ENCODE measurements around the gene PTGS2. TPM values are rescaled to one million over a fixed set of nuclear protein-coding genes. Genes with fewer than 3 reads are reported as not detected.
"Not testable (repeated sequence)": the region's sequence is repeated elsewhere in the genome, so short reads cannot be mapped to it uniquely, and the experiment has no call there.

Gene PTGS2
- total and polyA plus RNA-seq, 2 donors = 14.0 to 31.3 TPM

DNA sequence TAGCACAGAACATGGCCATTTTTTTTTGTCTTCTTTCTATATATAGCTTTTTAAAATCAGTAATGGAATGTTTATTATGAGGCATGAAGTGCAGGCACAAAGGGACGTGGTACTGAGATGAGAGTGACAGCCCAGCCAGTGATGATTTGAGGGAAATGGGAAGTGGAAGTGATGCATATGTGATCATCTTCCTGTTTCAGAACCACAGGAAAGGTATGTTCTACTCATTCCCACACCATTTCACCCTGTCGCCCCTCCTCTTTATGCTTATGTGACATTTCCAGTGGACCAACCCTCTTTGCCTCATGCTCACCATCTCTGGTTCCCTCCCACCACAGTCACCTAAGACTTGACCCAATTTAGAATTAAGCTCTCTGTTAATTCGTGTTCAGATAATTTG lies 24.3 kb downstream of the PTGS2 start:
- no peak for DNase-seq (ENCODE audit: extremely low spot score)
- Histone ChIP-seq H3K4me3 (ENCODE audit: low read depth, low read length) (no peak overlapping the region), H3K4me1 (ENCODE audit: insufficient read depth) (no peaks in the 10 kb centered on the region), H3K27ac (ENCODE audit: low read depth) (no peak overlapping the region), H3K36me3 (ENCODE audit: insufficient read depth) (no peaks in the 10 kb centered on the region)
- WGBS = 80% methylated on average over 3 of the region's 3 CpGs

- no peaks in the 10 kb centered on the region for H3K4me1 ChIP-seq (ENCODE audit: insufficient read depth)
- 88% methylated on average over 3 of the region's 3 CpGs for WGBS
These were observed 25.5 kb downstream of the PTGS2 start for GRCh38 chr1:186654741-186655140.

GRCh38 chr1:186653312-186653711 lies 26.9 kb downstream of the PTGS2 start:
- WGBS = 86% methylated on average over 2 of the region's 2 CpGs
- Histone ChIP-seq H3K4me3 (ENCODE audit: low read depth, low read length) (no peak overlapping the region), H3K4me1 (ENCODE audit: insufficient read depth) (no peaks in the 10 kb centered on the region), H3K36me3 (ENCODE audit: insufficient read depth) (no peaks in the 10 kb centered on the region), H3K27ac (ENCODE audit: low read depth) (no peak overlapping the region)
- DNase-seq (ENCODE audit: extremely low spot score) = no peak

More at GRCh38 chr1:186654741-186655140, 25.5 kb downstream of the PTGS2 start:
- no peaks in the 10 kb centered on the region for H3K36me3 ChIP-seq (ENCODE audit: insufficient read depth)
- no peak for DNase-seq (ENCODE audit: extremely low spot score)
- H3K27ac ChIP-seq (ENCODE audit: low read depth) = no peak overlapping the region
- H3K4me3 ChIP-seq (ENCODE audit: low read depth, low read length) = no peak overlapping the region

GRCh38 chr1:186648613-186649012 lies 31.6 kb downstream of the PTGS2 start:
- H3K36me3 ChIP-seq (ENCODE audit: insufficient read depth) = no peaks in the 10 kb centered on the region
- no peak overlapping the region for H3K27ac ChIP-seq (ENCODE audit: low read depth)
- whole genome bisulfite sequencing = 37% methylated on average over 4 of the region's 4 CpGs

DNA sequence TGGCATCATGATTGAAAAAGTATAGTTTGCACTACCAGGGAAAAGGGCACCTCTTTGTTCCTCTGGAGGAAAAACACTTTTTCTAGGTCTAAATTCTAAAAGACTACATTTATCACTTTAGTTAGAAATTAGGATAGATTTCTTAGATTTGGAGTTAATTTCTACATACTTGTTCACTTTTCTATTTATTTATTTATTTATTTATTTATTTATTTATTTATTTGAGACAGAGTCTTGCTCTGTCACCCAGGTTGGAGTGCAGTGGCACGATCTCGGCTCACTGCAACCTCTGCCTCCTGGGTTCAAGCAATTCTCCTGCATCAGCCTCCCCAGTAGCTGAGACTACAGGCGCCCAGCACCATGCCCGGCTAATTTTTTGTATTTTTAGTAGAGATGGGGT lies 32.2 kb downstream of the PTGS2 start:
- 97% methylated on average over 4 of the region's 4 CpGs for WGBS
- not testable (repeated sequence) for H3K4me1 ChIP-seq (ENCODE audit: insufficient read depth); H3K4me3 ChIP-seq (ENCODE audit: low read depth, low read length); H3K36me3 ChIP-seq (ENCODE audit: insufficient read depth); DNase-seq (ENCODE audit: extremely low spot score); H3K27ac ChIP-seq (ENCODE audit: low read depth)

More at GRCh38 chr1:186648613-186649012, 31.6 kb downstream of the PTGS2 start:
- Histone ChIP-seq H3K4me3 (ENCODE audit: low read depth, low read length) (no peak overlapping the region), H3K4me1 (ENCODE audit: insufficient read depth) (no peaks in the 10 kb centered on the region)
- DNase-seq (ENCODE audit: extremely low spot score) = no peak

- WGBS = 86% methylated on average over 2 of the region's 2 CpGs
- no peaks in the 10 kb centered on the region for H3K4me1 ChIP-seq (ENCODE audit: insufficient read depth)
- no peak for DNase-seq (ENCODE audit: extremely low spot score)
- no peaks in the 10 kb centered on the region for H3K36me3 ChIP-seq (ENCODE audit: insufficient read depth)
- no peak overlapping the region for H3K27ac ChIP-seq (ENCODE audit: low read depth)
- no peak overlapping the region for H3K4me3 ChIP-seq (ENCODE audit: low read depth, low read length)
These were observed 36.6 kb downstream of the PTGS2 start for GRCh38 chr1:186643614-186644013.

- 67% methylated on average over 15 of the region's 16 CpGs for WGBS
- H3K27ac ChIP-seq (ENCODE audit: low read depth); H3K4me3 ChIP-seq (ENCODE audit: low read depth, low read length); H3K4me1 ChIP-seq (ENCODE audit: insufficient read depth); H3K36me3 ChIP-seq (ENCODE audit: insufficient read depth); DNase-seq (ENCODE audit: extremely low spot score): not testable (repeated sequence)
These were observed 42.7 kb downstream of the PTGS2 start for GRCh38 chr1:186637567-186637966.

DNA sequence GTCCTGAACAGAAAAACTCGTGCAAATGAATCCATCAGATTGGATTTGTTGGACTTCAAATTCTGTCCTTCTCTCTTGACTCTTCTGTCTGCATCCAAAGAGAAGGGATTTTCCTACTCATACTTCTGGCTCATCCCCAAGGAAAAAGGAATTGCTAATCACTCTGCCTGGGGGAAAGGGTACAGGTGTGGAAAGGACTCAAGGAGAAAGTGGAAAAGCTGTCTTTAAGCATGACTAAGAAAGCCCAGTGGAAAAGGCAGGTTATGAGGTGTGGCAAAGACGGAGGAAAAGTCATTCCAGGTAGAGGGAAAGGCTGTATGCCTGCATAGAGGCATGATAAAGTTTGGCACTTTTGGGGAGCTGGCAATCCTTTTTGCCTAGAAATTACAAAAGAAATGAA lies 43.4 kb downstream of the PTGS2 start:
- 92% methylated on average over 2 of the region's 2 CpGs for WGBS
- H3K36me3 ChIP-seq (ENCODE audit: insufficient read depth) = no peaks in the 10 kb centered on the region

GRCh38 chr1:186634511-186634910 lies 45.7 kb downstream of the PTGS2 start:
- WGBS = 86% methylated on average over 2 of the region's 2 CpGs
- H3K36me3 ChIP-seq (ENCODE audit: insufficient read depth) = no peaks in the 10 kb centered on the region
- H3K27ac ChIP-seq (ENCODE audit: low read depth) = no peak overlapping the region
- H3K4me3 ChIP-seq (ENCODE audit: low read depth, low read length) = no peak overlapping the region
- no peaks in the 10 kb centered on the region for H3K4me1 ChIP-seq (ENCODE audit: insufficient read depth)
- no peak for DNase-seq (ENCODE audit: extremely low spot score)

More for the DNA sequence above, 43.4 kb downstream of the PTGS2 start:
- H3K27ac ChIP-seq (ENCODE audit: low read depth) = no peak overlapping the region
- DNase-seq (ENCODE audit: extremely low spot score) = no peak
- H3K4me3 ChIP-seq (ENCODE audit: low read depth, low read length) = no peak overlapping the region
- H3K4me1 ChIP-seq (ENCODE audit: insufficient read depth) = no peaks in the 10 kb centered on the region

DNA sequence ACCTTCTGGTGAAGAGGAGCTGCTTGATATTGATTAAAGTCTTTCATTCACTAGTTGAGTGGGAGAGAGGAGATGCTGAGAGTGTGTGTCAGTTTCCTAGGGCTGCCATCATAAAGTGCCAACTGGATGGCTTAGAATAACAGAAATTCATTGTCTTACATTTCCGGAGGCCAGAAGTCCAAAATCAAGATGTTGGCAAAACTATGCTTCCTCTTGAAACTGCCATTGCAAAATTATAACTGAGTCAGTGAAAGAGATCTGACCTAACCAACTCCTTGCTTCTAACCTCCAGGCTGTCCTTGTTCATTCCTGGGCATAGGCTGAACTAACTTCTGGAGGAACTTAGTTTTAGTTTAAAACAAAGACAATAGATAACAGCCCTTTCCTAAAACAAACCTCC lies 47.1 kb downstream of the PTGS2 start:
- no peak overlapping the region for H3K4me3 ChIP-seq (ENCODE audit: low read depth, low read length)
- no peaks in the 10 kb centered on the region for H3K4me1 ChIP-seq (ENCODE audit: insufficient read depth)
- WGBS = 92% methylated on average over 1 of the region's 1 CpG
- no peak for DNase-seq (ENCODE audit: extremely low spot score)
- H3K27ac ChIP-seq (ENCODE audit: low read depth) = no peak overlapping the region
- H3K36me3 ChIP-seq (ENCODE audit: insufficient read depth) = no peaks in the 10 kb centered on the region

- Histone ChIP-seq H3K27ac (ENCODE audit: low read depth) (no peak overlapping the region), H3K4me1 (ENCODE audit: insufficient read depth) (no peaks in the 10 kb centered on the region), H3K4me3 (ENCODE audit: low read depth, low read length) (no peak overlapping the region), H3K36me3 (ENCODE audit: insufficient read depth) (no peaks in the 10 kb centered on the region)
- WGBS = 90% methylated on average over 1 of the region's 1 CpG
- no peak for DNase-seq (ENCODE audit: extremely low spot score)
These were observed 50.9 kb downstream of the PTGS2 start for GRCh38 chr1:186629341-186629740.

- Histone ChIP-seq H3K36me3 (ENCODE audit: insufficient read depth) (no peaks in the 10 kb centered on the region), H3K27ac (ENCODE audit: low read depth) (no peak overlapping the region), H3K4me1 (ENCODE audit: insufficient read depth) (no peaks in the 10 kb centered on the region), H3K4me3 (ENCODE audit: low read depth, low read length) (no peak overlapping the region)
- DNase-seq (ENCODE audit: extremely low spot score) = no peak
These were observed 51.3 kb downstream of the PTGS2 start for GRCh38 chr1:186628910-186629309.

DNA sequence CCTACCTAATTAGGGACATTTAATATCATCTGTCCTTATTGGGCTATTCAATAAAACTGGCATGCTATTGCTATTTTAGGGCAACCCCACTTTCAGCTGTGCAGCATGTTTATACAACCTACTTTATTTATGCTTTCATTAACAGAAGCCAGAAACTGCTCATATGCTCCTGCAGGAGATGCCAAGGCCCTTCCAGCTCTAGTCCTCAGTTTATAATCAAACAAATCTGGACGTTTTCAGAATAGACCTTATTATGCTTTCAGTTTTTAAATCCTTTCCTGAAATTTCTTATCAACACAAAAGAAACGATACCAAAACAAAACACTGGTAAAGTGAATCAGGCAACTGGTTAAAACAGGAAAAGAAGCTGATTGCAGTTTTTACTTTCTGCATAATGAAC lies 53.2 kb downstream of the PTGS2 start:
- H3K4me1 ChIP-seq (ENCODE audit: insufficient read depth) = no peaks in the 10 kb centered on the region
- no peak overlapping the region for H3K27ac ChIP-seq (ENCODE audit: low read depth)
- H3K36me3 ChIP-seq (ENCODE audit: insufficient read depth) = no peaks in the 10 kb centered on the region
- no peak for DNase-seq (ENCODE audit: extremely low spot score)
- H3K4me3 ChIP-seq (ENCODE audit: low read depth, low read length) = no peak overlapping the region
- WGBS = 5% methylated on average over 2 of the region's 2 CpGs

DNA sequence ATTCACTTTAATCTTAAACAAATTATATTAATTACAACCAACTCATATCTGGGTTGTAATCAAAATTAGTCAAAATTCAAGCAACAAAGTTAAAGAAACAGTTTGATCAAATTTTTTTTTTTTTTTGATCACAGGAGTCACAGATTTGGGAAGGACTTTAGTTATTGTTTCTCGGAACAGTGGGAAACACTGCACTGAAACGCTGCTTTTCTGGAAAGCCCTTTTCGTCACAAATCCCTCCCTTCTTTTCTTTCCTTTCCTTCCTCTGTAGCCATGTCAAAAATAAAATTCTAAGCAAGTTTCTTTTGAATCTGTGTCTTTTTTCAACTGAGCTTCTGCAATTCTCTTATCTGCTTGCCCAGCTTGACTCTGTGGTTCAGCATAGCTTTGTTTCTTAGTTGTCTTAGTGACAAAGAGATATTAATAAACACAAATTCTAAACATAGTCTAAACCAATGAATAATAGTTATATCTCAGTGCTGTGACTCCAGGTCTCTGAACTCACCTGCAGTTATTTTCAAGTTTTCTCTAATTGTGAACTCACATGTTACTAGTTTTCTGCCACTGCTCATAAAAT lies 53.8 kb downstream of the PTGS2 start:
- no peaks in the 10 kb centered on the region for H3K36me3 ChIP-seq (ENCODE audit: insufficient read depth)
- H3K4me1 ChIP-seq (ENCODE audit: insufficient read depth) = no peaks in the 10 kb centered on the region
- no peak overlapping the region for H3K27ac ChIP-seq (ENCODE audit: low read depth)
- DNase-seq (ENCODE audit: extremely low spot score) = no peak
- no peak overlapping the region for H3K4me3 ChIP-seq (ENCODE audit: low read depth, low read length)
- 10% methylated on average over 3 of the region's 3 CpGs for WGBS

- DNase-seq (ENCODE audit: extremely low spot score) = no peak
- 91% methylated on average over 6 of the region's 6 CpGs for WGBS
- no peaks in the 10 kb centered on the region for H3K36me3 ChIP-seq (ENCODE audit: insufficient read depth)
- no peak overlapping the region for H3K27ac ChIP-seq (ENCODE audit: low read depth)
- H3K4me1 ChIP-seq (ENCODE audit: insufficient read depth) = no peaks in the 10 kb centered on the region
- no peak overlapping the region for H3K4me3 ChIP-seq (ENCODE audit: low read depth, low read length)
These were observed 56.7 kb downstream of the PTGS2 start for GRCh38 chr1:186623551-186623950.
